ENCODE measurements around the gene CER1. TPM values are rescaled to one million over a fixed set of nuclear protein-coding genes. Genes with fewer than 3 reads are reported as not detected.
A peak's percentile ranks its signal among the peaks of the same experiment; 100 is the strongest.
"Not testable (repeated sequence)": the region's sequence is repeated elsewhere in the genome, so short reads cannot be mapped to it uniquely, and the experiment has no call there.

The CER1 gene
- total RNA-seq, 1 donor from 2014 or later, result not detected

DNA sequence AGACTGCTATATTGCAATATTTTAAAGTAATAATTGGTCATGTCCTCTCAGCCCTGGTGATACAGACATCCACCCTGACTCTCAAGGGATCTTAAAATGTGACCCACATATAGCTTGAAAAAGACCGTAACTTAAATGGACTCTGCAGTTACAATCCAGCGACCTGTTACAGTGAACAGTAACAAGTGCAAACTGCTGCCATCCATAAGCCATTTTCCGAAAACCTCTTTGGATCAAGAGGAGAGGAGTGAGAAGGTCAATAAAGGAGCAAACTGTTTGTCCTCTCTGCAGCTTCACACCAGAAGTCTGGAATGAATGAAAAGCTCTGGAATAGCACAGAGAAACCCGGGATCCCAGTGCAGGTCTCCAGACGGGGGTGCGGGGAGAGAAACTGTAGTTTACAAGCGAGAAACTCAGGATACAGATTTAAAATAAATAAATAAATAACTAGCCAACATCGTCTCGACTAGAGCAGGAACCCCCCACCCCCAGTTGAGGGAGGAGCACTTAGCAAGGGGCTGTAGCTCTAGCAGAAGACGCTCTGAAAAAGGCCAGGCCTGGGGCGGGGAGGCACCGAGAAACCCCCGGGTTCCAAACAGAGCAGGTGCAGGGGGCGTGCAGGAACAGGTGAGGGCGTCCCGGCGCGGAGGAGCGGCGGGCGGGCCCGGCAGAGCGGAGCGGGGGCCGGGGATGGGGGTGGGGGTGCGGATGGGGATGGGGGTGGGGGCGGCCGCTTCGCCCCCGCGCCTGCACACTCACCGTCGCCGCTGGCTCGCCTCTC, 29.9 kb downstream of the CER1 start:
- Mint-ChIP-seq H3K4me1 (ENCODE audit: unreplicated experiment) (peaks cover 17% of the 10 kb centered on the region), H3K36me3 (ENCODE audit: unreplicated experiment) (peaks cover 10% of the 10 kb centered on the region), H3K9me3 (ENCODE audit: unreplicated experiment) (no peaks in the 10 kb centered on the region), H3K27me3 (ENCODE audit: unreplicated experiment) (peaks cover 9% of the 10 kb centered on the region), H3K4me3 (ENCODE audit: unreplicated experiment) (peak overlapping the region; percentile 92), H3K27ac (ENCODE audit: unreplicated experiment) (peak overlapping the region; percentile 61)
- TF ChIP-seq, protein P1, sequence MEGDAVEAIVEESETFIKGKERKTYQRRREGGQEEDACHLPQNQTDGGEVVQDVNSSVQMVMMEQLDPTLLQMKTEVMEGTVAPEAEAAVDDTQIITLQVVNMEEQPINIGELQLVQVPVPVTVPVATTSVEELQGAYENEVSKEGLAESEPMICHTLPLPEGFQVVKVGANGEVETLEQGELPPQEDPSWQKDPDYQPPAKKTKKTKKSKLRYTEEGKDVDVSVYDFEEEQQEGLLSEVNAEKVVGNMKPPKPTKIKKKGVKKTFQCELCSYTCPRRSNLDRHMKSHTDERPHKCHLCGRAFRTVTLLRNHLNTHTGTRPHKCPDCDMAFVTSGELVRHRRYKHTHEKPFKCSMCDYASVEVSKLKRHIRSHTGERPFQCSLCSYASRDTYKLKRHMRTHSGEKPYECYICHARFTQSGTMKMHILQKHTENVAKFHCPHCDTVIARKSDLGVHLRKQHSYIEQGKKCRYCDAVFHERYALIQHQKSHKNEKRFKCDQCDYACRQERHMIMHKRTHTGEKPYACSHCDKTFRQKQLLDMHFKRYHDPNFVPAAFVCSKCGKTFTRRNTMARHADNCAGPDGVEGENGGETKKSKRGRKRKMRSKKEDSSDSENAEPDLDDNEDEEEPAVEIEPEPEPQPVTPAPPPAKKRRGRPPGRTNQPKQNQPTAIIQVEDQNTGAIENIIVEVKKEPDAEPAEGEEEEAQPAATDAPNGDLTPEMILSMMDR (IDR thresholded peaks at IDR 0.05), result no peak
- DNase-seq (ENCODE audit: extremely low spot score, unreplicated experiment), result no peak

DNA sequence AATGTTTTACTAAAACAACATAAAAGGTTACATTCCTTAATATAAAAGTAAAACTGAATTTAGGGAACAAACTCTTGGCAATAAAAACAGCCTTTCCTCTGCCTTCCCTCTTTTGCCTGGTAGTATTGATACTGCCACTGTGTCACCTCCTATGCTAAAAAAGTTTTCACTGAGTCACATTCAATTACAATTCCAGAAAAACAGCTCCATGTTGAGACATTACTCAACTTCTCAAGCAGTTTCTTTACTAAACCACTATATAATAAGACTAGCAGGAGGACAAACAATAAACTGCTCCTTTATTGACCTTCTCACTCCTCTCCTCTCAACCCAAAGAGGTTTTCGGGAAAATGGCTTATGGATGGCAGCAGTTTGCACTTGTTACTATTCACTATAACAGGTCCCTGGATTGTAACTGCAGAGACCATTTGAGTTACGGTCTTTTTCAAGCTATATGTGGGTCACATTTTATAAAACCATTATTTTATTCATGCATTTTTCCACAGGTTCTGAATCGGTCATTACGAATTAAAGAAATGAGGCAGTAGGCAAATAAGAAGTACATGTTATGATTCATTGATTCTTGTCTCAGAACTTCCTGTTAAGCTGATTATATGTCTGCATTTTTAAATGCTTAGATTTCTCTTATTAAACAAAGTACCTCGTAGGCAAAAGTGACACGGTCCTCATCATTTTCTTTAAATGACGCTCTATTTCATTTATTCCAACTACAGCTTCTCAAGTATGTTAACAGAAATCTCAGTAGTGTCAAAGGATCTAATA, 31.4 kb downstream of the CER1 start:
- no peaks in the 10 kb centered on the region for H3K27me3 Mint-ChIP-seq (ENCODE audit: unreplicated experiment)
- no peaks in the 10 kb centered on the region for H3K9me3 Mint-ChIP-seq (ENCODE audit: unreplicated experiment)
- H3K27ac Mint-ChIP-seq (ENCODE audit: unreplicated experiment), result no peak overlapping the region
- H3K4me1 Mint-ChIP-seq (ENCODE audit: unreplicated experiment), result peaks cover 30% of the 10 kb centered on the region
- DNase-seq (ENCODE audit: extremely low spot score, unreplicated experiment), result no peak
- no peak overlapping the region for H3K4me3 Mint-ChIP-seq (ENCODE audit: unreplicated experiment)
- TF ChIP-seq, protein P1 (IDR thresholded peaks at IDR 0.05), result no peak
- H3K36me3 Mint-ChIP-seq (ENCODE audit: unreplicated experiment), result peaks cover 11% of the 10 kb centered on the region

DNA sequence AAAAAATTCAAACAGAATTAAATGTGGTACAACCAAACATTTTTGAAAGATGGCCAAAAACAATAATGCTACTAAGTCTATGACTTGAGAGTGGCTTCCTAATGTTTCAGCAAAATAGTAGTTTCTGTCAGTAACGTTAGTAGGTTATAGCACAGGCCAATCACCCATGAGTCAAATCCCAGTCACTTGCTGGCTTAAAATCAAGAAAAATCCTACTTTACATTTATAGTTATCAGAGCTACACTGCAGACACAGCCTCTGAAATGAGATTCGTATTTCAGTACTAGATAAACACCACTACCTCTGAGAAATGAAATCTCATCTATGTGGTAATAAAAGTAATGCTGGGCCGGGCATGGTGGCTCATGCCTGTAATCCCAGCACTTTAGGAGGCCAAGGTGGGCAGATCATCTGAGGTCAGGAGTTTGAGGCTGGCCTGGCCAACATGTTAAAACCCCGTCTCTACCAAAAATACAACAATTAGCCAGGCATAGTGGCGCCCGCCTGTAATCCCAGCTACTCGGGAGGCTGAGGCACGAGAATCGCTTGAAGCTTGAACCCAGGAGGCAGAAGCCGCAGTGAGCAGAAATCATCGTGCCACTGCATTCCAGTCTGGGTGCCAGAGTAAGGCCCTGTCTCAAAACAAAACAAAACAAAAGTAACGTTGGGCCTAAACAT, 35.4 kb downstream of the CER1 start:
- Mint-ChIP-seq H3K36me3 (ENCODE audit: unreplicated experiment) (peaks cover 18% of the 10 kb centered on the region), H3K27me3 (ENCODE audit: unreplicated experiment) (no peaks in the 10 kb centered on the region), H3K9me3 (ENCODE audit: unreplicated experiment) (no peaks in the 10 kb centered on the region), H3K4me1 (ENCODE audit: unreplicated experiment) (peaks cover 25% of the 10 kb centered on the region), H3K4me3 (ENCODE audit: unreplicated experiment) (no peak overlapping the region), H3K27ac (ENCODE audit: unreplicated experiment) (peak overlapping the region; percentile 73)
- DNase-seq (ENCODE audit: extremely low spot score, unreplicated experiment), result no peak
- TF ChIP-seq, protein P1 (IDR thresholded peaks at IDR 0.05), result no peak

DNA sequence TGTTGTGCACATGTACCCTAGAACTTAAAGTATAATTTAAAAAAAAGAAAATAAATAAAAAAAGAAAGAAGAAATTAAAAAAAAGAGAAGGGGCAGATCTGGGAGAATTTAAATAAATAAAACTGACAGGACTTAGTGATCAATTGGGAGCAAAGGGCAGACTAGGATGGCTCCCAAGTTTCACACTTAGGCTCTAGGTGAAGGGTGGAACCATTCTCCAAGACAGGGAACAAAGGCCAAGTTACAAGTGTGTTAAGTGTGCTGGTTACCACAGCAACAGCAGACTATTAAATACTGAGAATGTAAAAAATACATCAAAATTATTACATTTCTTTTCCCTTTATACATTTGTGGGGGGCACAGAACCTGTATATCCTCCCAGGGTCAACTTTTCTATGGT, 36.4 kb downstream of the CER1 start:
- Mint-ChIP-seq H3K4me1 (ENCODE audit: unreplicated experiment) (peaks cover 17% of the 10 kb centered on the region), H3K9me3 (ENCODE audit: unreplicated experiment) (no peaks in the 10 kb centered on the region), H3K36me3 (ENCODE audit: unreplicated experiment) (peaks cover 19% of the 10 kb centered on the region), H3K27ac (ENCODE audit: unreplicated experiment) (no peak overlapping the region), H3K4me3 (ENCODE audit: unreplicated experiment) (no peak overlapping the region), H3K27me3 (ENCODE audit: unreplicated experiment) (no peaks in the 10 kb centered on the region)
- no peak for DNase-seq (ENCODE audit: extremely low spot score, unreplicated experiment)
- TF ChIP-seq, protein P1 (IDR thresholded peaks at IDR 0.05), result no peak

DNA sequence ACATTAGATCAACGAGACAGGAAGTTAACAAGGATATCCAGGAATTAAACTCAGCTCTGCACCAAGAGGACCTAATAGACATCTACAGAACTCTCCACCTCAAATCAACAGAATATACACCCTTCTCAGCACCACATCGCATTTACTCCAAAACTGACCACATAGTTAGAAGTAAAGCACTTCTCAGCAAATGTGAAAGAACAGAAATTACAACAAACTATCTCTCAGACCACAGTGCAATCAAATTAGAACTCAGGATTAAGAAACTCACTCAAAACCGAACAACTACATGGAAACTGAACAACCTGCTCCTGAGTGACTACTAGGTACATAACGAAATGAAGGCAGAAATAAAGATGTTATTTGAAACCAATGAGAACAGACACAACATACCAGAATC, 39.9 kb downstream of the CER1 start:
- Mint-ChIP-seq H3K4me1 (ENCODE audit: unreplicated experiment) (peaks cover 12% of the 10 kb centered on the region), H3K36me3 (ENCODE audit: unreplicated experiment) (peaks cover 19% of the 10 kb centered on the region)
- H3K27me3 Mint-ChIP-seq (ENCODE audit: unreplicated experiment); H3K27ac Mint-ChIP-seq (ENCODE audit: unreplicated experiment); DNase-seq (ENCODE audit: extremely low spot score, unreplicated experiment); H3K9me3 Mint-ChIP-seq (ENCODE audit: unreplicated experiment); H3K4me3 Mint-ChIP-seq (ENCODE audit: unreplicated experiment): not testable (repeated sequence)
